ENCODE results near the gene ANKRD34A. TPM values are rescaled to one million over a fixed set of nuclear protein-coding genes. Genes with fewer than 3 reads are reported as not detected.

ANKRD34A gene
- total RNA-seq, 4 donors from 2014 or later: 0.54 to 3.7 TPM; not detected in 2

GRCh38 chr1:145972580-145972979 is 8.2 kb upstream of the ANKRD34A start:
- no peak for TF ChIP-seq CTCF (IDR thresholded peaks at IDR 0.05)
- no peak for TF ChIP-seq POLR2A (IDR thresholded peaks at IDR 0.05)
- Histone ChIP-seq H3K4me3 (no peak overlapping the region), H3K4me1 (peaks cover 0 to 7% (median 1%) of the 10 kb centered on the region in 4 donors), H3K36me3 (no peaks in the 10 kb centered on the region), H3K27me3 (no peaks in the 10 kb centered on the region), H3K9me3 (no peaks in the 10 kb centered on the region), H3K27ac (no peak overlapping the region)
- no peak for DNase-seq

GRCh38 chr1:145967288-145967687 is 2.9 kb upstream of the ANKRD34A start:
- DNase-seq: no peak
- Histone ChIP-seq H3K27me3 (no peaks in the 10 kb centered on the region), H3K4me3 (no peak overlapping the region), H3K4me1 (peaks cover 0 to 21% (median 5%) of the 10 kb centered on the region in 4 donors), H3K36me3 (no peaks in the 10 kb centered on the region), H3K27ac (no peak overlapping the region), H3K9me3 (no peaks in the 10 kb centered on the region)
- TF ChIP-seq POLR2A (IDR thresholded peaks at IDR 0.05) (no peak), CTCF (IDR thresholded peaks at IDR 0.05) (no peak)

GRCh38 chr1:145965119-145965744 is 857 bp upstream of the ANKRD34A start:
- Histone ChIP-seq H3K9me3 (peaks cover 0 to 4% (median 0%) of the 10 kb centered on the region in 4 donors), H3K36me3 (no peaks in the 10 kb centered on the region), H3K27me3 (no peaks in the 10 kb centered on the region), H3K4me3 (peak overlapping the region; percentile 39 to 70 (median 56)), H3K4me1 (peaks cover 2 to 39% (median 11%) of the 10 kb centered on the region in 4 donors), H3K27ac (peak overlapping the region; percentile 71 to 98 (median 84))
- DNase-seq: no peak
- TF ChIP-seq CTCF (IDR thresholded peaks at IDR 0.05) (no peak), POLR2A (IDR thresholded peaks at IDR 0.05) (no peak)

GRCh38 chr1:145963265-145964019 is 933 bp downstream of the ANKRD34A start:
- H3K36me3 ChIP-seq: no peaks in the 10 kb centered on the region
- peaks cover 0 to 4% (median 0%) of the 10 kb centered on the region in 4 donors for H3K9me3 ChIP-seq
- TF ChIP-seq POLR2A (IDR thresholded peaks at IDR 0.05) (no peak), CTCF (IDR thresholded peaks at IDR 0.05) (no peak)
- no peak for DNase-seq
- peak overlapping the region; percentile 71 to 98 (median 85) for H3K27ac ChIP-seq
- H3K4me1 ChIP-seq: peaks cover 8 to 49% (median 11%) of the 10 kb centered on the region in 4 donors
- no peaks in the 10 kb centered on the region for H3K27me3 ChIP-seq
- peak overlapping the region; percentile 39 to 71 (median 64) for H3K4me3 ChIP-seq

- TF ChIP-seq POLR2A (IDR thresholded peaks at IDR 0.05) (no peak), CTCF (IDR thresholded peaks at IDR 0.05) (no peak)
- Histone ChIP-seq H3K36me3 (no peaks in the 10 kb centered on the region), H3K27ac (peak overlapping the region; percentile 71 to 98 (median 85)), H3K4me3 (peak overlapping the region; percentile 59 to 71 (median 66)), H3K4me1 (peaks cover 8 to 54% (median 11%) of the 10 kb centered on the region in 4 donors), H3K9me3 (peaks cover 0 to 4% (median 0%) of the 10 kb centered on the region in 4 donors), H3K27me3 (no peaks in the 10 kb centered on the region)
- DNase-seq: peak; percentile 57 to 71 (median 67)
Observed at GRCh38 chr1:145962157-145963102, 1.9 kb downstream of the ANKRD34A start.
